HG03460 (cell line): Measurements from ENCODE around the gene CNKSR2.

Experiments used
- ATAC-seq: cut with Tn5 transposase; IDR thresholded peaks from one replicate; pipeline ENCODE4 v1.9.1; 2021; ENCODE audit not compliant: unreplicated experiment

The CNKSR2 gene

DNA sequence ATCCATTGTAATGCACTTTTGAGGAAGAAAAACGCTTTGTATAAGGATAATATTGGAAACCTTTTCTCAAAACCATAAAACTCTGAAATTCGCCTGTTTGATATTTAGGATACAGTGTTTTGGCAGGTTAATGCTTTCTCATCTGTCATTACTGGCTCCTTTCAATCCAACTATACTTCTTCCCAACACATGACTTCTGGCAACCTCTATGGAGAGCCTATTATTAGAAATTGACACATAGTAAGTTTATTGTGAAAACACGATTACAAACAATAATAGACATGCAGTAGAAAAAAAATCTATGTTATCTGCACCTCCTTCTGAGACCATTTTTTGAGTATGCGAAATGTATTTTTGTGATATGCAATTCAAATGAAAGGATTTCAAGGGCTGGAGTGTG lies 288.5 kb downstream of the CNKSR2 start:
- no peak for ATAC-seq

DNA sequence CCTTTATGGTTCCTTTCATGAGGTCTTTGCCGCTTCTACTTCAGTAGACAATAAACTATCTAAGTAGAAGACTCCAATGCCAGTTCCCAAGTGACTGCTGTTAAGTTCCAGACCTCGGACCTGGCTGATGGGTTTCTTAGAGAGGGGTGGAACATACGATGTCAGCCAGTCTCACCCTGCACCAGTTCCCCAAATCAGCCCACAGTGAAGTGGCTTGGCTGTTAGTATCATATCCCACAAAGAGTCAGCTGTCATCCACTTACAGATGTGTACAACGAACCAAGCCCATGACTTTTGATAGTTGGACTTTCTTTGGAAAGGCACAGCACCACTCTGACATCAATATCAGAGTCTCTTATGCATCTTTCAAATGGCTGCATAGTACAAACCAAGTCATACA lies 292.0 kb downstream of the CNKSR2 start:
- ATAC-seq, result no peak

DNA sequence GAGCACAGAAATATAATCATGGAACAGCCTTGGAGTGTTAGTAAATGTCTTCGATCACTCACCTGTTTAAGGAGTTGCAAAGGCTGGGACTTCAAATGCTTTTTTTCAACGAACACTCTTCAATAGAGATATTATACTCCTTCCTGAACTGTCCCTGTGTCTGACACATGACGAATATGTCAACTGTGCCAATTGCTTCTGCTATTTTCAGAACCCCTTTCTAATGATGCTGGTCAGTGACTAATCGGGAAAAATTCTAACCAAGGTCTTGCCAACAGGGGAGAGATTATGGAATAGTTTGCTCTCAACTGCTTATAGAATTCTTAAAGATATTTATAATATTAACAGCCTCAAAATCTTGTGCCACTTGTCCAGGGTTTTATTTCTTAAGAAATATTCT lies 292.5 kb downstream of the CNKSR2 start:
- no peak for ATAC-seq

DNA sequence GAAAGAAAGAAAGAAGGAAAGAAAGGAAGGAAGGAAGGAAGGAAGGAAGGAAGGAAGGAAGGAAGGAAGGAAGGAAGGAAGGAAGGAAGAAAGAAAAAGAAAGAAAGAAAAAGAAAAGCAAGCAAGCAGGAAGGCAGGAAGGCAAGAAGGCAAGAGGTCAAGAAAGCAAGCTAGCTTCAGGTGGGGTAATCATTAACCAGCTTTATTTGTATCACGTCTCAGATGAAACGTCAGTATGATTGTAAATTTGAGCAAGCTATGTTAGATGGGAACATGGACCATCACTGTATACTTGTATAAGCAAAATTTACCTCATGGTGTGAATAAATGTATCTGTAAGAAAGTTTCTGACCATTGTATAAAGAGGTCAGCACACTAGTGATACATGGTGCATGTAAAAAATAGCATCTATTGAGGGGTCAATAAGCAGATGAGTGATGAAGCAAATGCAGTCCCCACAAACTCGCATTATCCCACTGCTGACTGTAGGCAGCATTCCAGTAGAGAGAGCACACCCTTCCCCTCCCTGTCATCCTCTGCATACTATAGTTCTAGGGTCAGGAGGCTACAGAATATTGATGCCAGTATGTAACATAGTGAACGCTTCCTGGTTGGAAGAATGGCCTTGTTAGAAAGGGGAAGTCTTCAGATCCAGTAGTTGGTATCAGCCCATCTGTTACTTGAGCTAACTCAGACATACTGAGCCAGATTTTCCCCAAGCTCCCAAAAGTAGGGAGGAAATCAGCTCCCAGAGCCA lies 300.4 kb downstream of the CNKSR2 start:
- no peak for ATAC-seq

DNA sequence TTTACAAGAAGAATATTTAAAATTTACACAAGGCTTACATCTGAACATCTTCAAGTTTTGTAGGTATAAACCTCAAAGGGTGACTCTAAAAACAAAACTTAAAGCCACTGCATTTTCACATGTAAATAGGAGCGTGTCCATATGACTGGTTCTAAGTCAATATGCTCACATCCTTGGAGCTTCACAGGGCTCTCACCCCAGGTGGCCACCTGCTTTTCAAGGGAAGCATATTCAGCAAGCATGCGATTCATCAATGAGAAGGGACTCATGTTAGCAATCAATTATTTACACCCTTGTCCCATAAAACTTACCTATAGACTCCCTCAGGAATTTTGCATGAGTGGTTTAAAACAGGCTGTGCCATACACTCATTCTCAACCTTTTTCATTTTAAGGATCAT lies 301.7 kb downstream of the CNKSR2 start:
- no peak for ATAC-seq

DNA sequence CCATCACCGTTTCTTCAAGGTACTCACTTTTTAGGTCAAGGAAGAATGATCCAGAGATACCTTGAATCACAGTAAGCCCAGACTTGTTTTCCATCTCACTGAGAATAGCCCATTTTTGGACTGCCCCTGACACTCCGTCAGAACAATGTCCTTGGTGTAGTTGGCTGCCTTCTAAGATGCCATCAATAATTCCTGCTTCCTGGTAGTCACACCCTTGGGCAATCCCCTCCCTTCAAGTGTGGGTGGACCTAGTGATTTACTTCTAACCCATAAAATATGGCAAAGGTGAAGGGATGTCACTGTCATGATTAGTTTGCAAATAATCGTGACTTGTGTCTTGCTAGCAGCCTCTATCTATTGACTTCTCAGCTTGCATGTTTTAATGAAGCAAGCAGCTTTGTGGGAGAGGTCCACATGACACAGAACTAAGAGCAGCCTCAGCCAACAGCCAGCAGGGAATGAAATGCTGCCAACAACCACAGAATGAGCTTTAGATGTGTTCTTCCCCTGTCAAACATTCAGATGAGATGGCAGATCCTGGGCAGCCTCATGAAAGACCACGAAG lies 303.9 kb downstream of the CNKSR2 start:
- no peak for ATAC-seq

DNA sequence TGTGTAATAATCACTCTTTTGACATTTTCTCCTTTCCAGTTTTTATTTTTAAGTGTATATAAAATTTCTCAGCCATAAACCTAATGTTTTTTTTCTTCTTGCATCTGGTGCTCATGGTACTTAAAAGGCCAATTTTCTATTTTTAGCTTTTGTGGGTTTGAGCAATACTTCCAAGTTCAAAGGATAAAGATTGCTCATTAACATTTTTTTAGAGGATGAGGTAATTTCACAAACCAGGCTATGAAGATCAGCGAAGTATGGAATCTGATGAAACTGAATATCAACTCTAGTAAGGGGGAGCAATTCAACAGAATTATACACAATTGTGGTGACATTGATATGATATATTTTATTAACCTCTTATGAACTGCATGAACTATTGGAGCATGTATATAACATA lies 309.7 kb downstream of the CNKSR2 start:
- ATAC-seq, result no peak

DNA sequence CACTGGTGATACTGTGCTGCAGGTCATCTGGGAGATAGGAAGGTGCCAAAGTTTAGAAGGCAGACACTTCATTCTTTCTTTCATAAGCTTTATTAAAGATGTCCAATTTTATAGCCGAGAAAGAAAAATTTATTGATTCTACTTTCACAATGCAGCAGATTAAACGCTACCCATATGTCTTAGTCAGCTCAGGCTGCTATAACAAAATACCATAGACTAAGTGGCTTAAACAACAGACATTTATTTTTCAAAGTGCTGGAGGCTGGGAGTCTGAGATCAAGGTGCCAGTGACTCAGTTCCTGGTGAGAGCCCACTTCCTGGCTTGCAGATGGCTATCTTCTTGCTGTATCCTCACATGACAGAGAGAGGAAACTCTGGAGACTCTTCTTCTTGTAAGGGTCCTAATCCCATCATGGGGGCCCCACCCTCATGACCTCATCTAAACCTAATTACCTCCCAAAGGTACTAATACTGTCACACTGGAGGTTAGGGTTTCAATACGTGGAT lies 317.3 kb downstream of the CNKSR2 start:
- ATAC-seq, result no peak

DNA sequence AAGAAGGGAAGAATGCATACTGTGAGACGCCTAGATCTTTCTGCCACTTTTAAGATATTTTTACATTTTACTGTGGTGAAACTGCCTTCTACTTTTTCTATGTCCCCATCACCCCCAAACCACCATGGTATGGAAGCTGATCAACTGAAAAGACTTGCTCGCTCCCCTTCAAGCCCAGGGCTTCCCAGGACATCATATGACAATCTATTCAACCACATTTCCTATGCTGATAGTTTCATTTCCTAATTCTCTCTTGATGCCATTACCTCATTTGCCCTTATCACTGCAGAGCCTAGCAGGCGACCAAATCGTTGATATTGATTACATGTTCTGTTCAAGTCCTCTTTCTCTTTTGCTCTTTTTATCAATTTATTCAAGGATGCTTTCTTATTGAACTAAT lies 324.1 kb downstream of the CNKSR2 start:
- no peak for ATAC-seq

DNA sequence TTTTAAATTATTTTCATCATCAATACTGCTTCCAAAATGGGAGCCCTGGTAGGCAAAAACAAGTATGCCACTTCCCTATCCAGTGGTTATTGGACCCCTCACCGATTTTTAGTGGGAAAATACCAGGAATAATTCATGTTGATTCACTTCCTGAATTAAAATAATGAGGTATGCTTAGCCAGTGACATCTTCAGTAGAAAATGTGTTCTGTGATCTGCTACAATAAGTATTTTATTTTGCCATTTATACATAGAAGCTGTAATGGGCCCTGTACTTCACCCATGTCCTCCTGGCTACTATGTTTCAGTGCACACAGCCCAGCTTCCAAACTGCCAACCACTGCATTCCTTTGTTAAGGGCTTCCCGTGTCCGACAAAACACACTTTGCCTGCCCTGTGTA lies 324.9 kb downstream of the CNKSR2 start:
- ATAC-seq, result no peak

DNA sequence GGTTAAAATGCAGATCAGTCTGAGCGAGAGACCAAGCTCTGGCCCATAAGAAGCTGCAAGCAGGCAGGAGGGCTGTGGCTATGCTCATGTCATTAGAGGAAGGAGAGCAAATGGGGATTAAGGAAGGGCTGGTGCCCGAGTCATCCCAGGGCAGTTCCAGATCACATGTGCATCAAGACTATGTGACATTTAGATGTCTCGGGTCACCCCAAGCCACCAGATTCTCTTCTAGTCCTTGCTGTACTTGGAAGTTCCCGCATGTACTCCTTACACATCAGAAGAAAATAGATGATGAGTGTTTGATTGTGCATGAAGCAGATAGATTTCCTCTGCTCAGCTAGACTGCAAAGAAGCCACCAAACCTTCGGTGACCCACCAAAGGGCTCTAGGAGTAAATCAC lies 326.1 kb downstream of the CNKSR2 start:
- no peak for ATAC-seq

DNA sequence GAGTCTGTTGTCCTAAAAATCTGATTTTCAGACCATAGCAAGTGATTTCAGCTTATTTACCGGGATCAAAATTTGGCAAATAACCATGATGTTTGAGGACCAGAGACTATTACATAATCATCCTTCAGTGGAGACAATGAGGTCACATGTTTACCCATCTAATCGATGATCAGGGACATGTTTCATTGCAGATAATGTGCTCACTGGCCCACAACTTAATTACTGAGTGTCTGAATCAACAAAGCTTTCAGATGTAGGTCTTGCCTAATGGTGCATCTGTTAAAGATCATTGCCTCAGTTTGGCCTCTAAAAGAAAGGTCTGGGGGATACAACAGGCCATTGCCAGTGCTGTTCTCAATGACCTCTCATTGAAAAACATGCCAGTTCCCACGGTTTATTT lies 326.7 kb downstream of the CNKSR2 start:
- ATAC-seq, result no peak

DNA sequence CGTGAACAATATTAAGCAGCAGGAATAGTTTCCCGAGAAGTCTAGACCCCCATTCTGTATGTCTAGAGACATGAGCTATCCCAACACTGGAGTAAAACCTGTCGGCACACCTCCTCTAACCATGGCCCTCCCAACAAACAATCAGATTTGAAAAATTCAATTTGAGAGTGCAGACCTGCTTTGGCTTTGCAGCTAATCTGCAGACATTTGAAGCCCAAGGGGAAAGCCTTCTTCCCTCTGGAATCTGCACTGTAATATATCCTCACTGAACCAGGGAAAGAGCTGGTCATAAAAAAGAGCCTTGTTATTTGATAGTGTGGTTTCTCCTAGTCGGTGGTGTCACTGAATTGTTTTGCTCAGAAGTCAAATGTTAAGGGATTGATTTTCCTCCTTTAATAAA lies 328.5 kb downstream of the CNKSR2 start:
- ATAC-seq, result no peak
